IPS-15b (cell line): ENCODE results near the gene ARHGAP19.

ENCODE experiments used
- H3K27me3 ChIP-seq: one replicate; pipeline ENCODE4 v1.6.1; 2013; ENCODE audit warnings: low read length; ENCODE audit not compliant: control insufficient read depth, insufficient read depth
- H3K36me3 ChIP-seq: one replicate; pipeline ENCODE4 v1.6.1; 2013; ENCODE audit warnings: low read length; ENCODE audit not compliant: control insufficient read depth, insufficient read depth
- H3K4me1 ChIP-seq: one replicate; pipeline ENCODE4 v1.6.1; 2013; ENCODE audit warnings: mild to moderate bottlenecking, low read length; ENCODE audit not compliant: control insufficient read depth, insufficient read depth
- H3K4me3 ChIP-seq: one replicate; pipeline ENCODE4 v1.5.1; 2013; ENCODE audit warnings: low read depth, low read length
- H3K9ac ChIP-seq: one replicate; pipeline ENCODE4 v1.6.1; 2013; ENCODE audit warnings: low read depth, mild to moderate bottlenecking, low read length
- H3K9me3 ChIP-seq: one replicate; pipeline ENCODE4 v1.6.1; 2013; ENCODE audit warnings: mild to moderate bottlenecking, low read length; ENCODE audit not compliant: control insufficient read depth, insufficient read depth

The ARHGAP19 gene

GRCh38 chr10:97197030-97197500, 95.4 kb downstream of the ARHGAP19 start:
- Histone ChIP-seq H3K9ac (no peak overlapping the region), H3K27me3 (peaks cover 23% of the 10 kb centered on the region)

GRCh38 chr10:97196223-97197029, 96.0 kb downstream of the ARHGAP19 start:
- no peak overlapping the region for H3K9ac ChIP-seq
- no peaks in the 10 kb centered on the region for H3K9me3 ChIP-seq
- H3K4me3 ChIP-seq = peak overlapping the region; percentile 85
- no peaks in the 10 kb centered on the region for H3K36me3 ChIP-seq
- no peaks in the 10 kb centered on the region for H3K4me1 ChIP-seq
- peaks cover 23% of the 10 kb centered on the region for H3K27me3 ChIP-seq

More at GRCh38 chr10:97197030-97197500, 95.4 kb downstream of the ARHGAP19 start:
- no peaks in the 10 kb centered on the region for H3K9me3 ChIP-seq
- no peaks in the 10 kb centered on the region for H3K4me1 ChIP-seq
- peak overlapping the region; percentile 85 for H3K4me3 ChIP-seq
- H3K36me3 ChIP-seq = no peaks in the 10 kb centered on the region

GRCh38 chr10:97195706-97196222, 96.7 kb downstream of the ARHGAP19 start:
- Histone ChIP-seq H3K9ac (no peak overlapping the region), H3K4me1 (no peaks in the 10 kb centered on the region), H3K27me3 (peaks cover 23% of the 10 kb centered on the region), H3K36me3 (no peaks in the 10 kb centered on the region), H3K9me3 (no peaks in the 10 kb centered on the region), H3K4me3 (peak overlapping the region; percentile 85)

GRCh38 chr10:97192952-97193435, 99.4 kb downstream of the ARHGAP19 start:
- peaks cover 38% of the 10 kb centered on the region for H3K27me3 ChIP-seq
- H3K9me3 ChIP-seq = no peaks in the 10 kb centered on the region
- no peak overlapping the region for H3K9ac ChIP-seq
- H3K4me1 ChIP-seq = peaks cover 3% of the 10 kb centered on the region
- H3K4me3 ChIP-seq = no peak overlapping the region
- H3K36me3 ChIP-seq = no peaks in the 10 kb centered on the region

- Histone ChIP-seq H3K36me3 (no peaks in the 10 kb centered on the region), H3K27me3 (peaks cover 40% of the 10 kb centered on the region), H3K4me1 (peaks cover 5% of the 10 kb centered on the region), H3K9me3 (no peaks in the 10 kb centered on the region), H3K4me3 (no peak overlapping the region), H3K9ac (no peak overlapping the region)
Measured at GRCh38 chr10:97190450-97190849, 102.0 kb downstream of the ARHGAP19 start.

GRCh38 chr10:97188261-97188711, 104.2 kb downstream of the ARHGAP19 start:
- Histone ChIP-seq H3K27me3 (peaks cover 56% of the 10 kb centered on the region), H3K4me3 (no peak overlapping the region), H3K4me1 (peaks cover 5% of the 10 kb centered on the region), H3K9me3 (no peaks in the 10 kb centered on the region), H3K9ac (no peak overlapping the region), H3K36me3 (no peaks in the 10 kb centered on the region)

GRCh38 chr10:97186911-97187310, 105.5 kb downstream of the ARHGAP19 start:
- H3K9me3 ChIP-seq = no peaks in the 10 kb centered on the region
- H3K4me3 ChIP-seq = no peak overlapping the region
- no peak overlapping the region for H3K9ac ChIP-seq
- no peaks in the 10 kb centered on the region for H3K36me3 ChIP-seq
- H3K27me3 ChIP-seq = peaks cover 68% of the 10 kb centered on the region
- H3K4me1 ChIP-seq = peaks cover 5% of the 10 kb centered on the region

- H3K4me1 ChIP-seq = peaks cover 5% of the 10 kb centered on the region
- H3K4me3 ChIP-seq = peak within 1 kb of the TSS; percentile 63
- H3K9me3 ChIP-seq = no peaks in the 10 kb centered on the region
- H3K27me3 ChIP-seq = peaks cover 68% of the 10 kb centered on the region
- H3K9ac ChIP-seq = no peak within 1 kb of the TSS
- H3K36me3 ChIP-seq = no peaks in the 10 kb centered on the region
Measured at GRCh38 chr10:97185326-97186058, 106.9 kb downstream of the ARHGAP19 start, which contains the start of gene SLIT1. SLIT1 (minus strand) TSS chr10:97185959; CDS start chr10:97185674, 285 bp downstream.

- Histone ChIP-seq H3K27me3 (peaks cover 68% of the 10 kb centered on the region), H3K9ac (no peak overlapping the region), H3K36me3 (no peaks in the 10 kb centered on the region), H3K4me1 (peaks cover 5% of the 10 kb centered on the region), H3K4me3 (peak overlapping the region; percentile 63), H3K9me3 (no peaks in the 10 kb centered on the region)
Measured at GRCh38 chr10:97184971-97185325, 107.5 kb downstream of the ARHGAP19 start.

GRCh38 chr10:97183314-97183713, 109.1 kb downstream of the ARHGAP19 start:
- H3K36me3 ChIP-seq = no peaks in the 10 kb centered on the region
- H3K9ac ChIP-seq = no peak overlapping the region
- H3K27me3 ChIP-seq = peaks cover 57% of the 10 kb centered on the region
- H3K4me1 ChIP-seq = peaks cover 2% of the 10 kb centered on the region
- no peaks in the 10 kb centered on the region for H3K9me3 ChIP-seq
- no peak overlapping the region for H3K4me3 ChIP-seq

GRCh38 chr10:97182288-97182990, 110.0 kb downstream of the ARHGAP19 start:
- Histone ChIP-seq H3K36me3 (no peaks in the 10 kb centered on the region), H3K27me3 (peaks cover 49% of the 10 kb centered on the region), H3K9ac (no peak overlapping the region), H3K4me3 (no peak overlapping the region), H3K9me3 (no peaks in the 10 kb centered on the region), H3K4me1 (peaks cover 2% of the 10 kb centered on the region)
